Panc1 (cell line): Measurements from ENCODE around the gene NALCN. TPM values are rescaled to one million over a fixed set of nuclear protein-coding genes. Genes with fewer than 3 reads are reported as not detected.

ENCODE experiments used
- ATAC-seq: fragments of 200-7000 bp; cut with Tn5 transposase; 2 replicates; pipeline ENCODE4 v1.9.1; 2020; ENCODE audit warnings: mild to moderate bottlenecking, moderate library complexity
- BruUV-seq: library from RNA; stranded (reverse); fragments of 400-500 nt; replicated peaks from 2 replicates; lab custom pipeline; 2021; lab: Mats Ljungman, UMichigan
- CTCF ChIA-PET: fragments of 300-600 bp; sonication (Branson Sonifier 250); formaldehyde crosslinking; loops from one replicate; lab custom pipeline; 2022; ENCODE audit warnings: antibody characterized with exemption; lab: Charles Lee
- POLR2A ChIA-PET: fragments of 300-600 bp; sonication (Branson Sonifier 250); formaldehyde crosslinking; loops from one replicate; lab custom pipeline; 2022; ENCODE audit warnings: antibody characterized with exemption; lab: Charles Lee
- DNase-seq: peaks from one replicate; pipeline ENCODE4 v3.0.0-alpha.2; 2010; ENCODE audit warnings: low read depth, low spot score
- H3K27ac ChIP-seq: 2 replicates; pipeline ENCODE4 v1.5.1; 2011; ENCODE audit warnings: mild to moderate bottlenecking, low read length, inconsistent platforms
- H3K27me3 ChIP-seq: fragments of 200-500 bp; sonication (Bioruptor generic); 2 replicates; pipeline ENCODE4 v1.6.0; 2014; ENCODE audit warnings: low read length, inconsistent platforms; ENCODE audit not compliant: control insufficient read depth, insufficient read depth
- H3K36me3 ChIP-seq: fragments of 200-500 bp; sonication (Bioruptor generic); 2 replicates; pipeline ENCODE4 v1.5.1; 2014; ENCODE audit warnings: inconsistent platforms, mild to moderate bottlenecking, low read length, moderate library complexity; ENCODE audit not compliant: control insufficient read depth, insufficient read depth
- H3K4me1 ChIP-seq: 2 replicates; pipeline ENCODE4 v1.5.1; 2011; ENCODE audit warnings: inconsistent platforms, mild to moderate bottlenecking, low read length, moderate library complexity; ENCODE audit not compliant: control insufficient read depth, insufficient read depth
- H3K4me3 ChIP-seq, 2 experiments: 2 replicates each; pipeline ENCODE4 v1.5.1; 2011 to 2012; ENCODE audit warnings: low read depth in 2 of 2, low read length in 2 of 2, mild to moderate bottlenecking in 2 of 2, inconsistent platforms in 1 of 2, moderate library complexity in 1 of 2
- H3K9me3 ChIP-seq: fragments of 200-500 bp; sonication (Bioruptor generic); 2 replicates; pipeline ENCODE4 v1.5.1; 2014; ENCODE audit warnings: low read depth, mild to moderate bottlenecking, inconsistent platforms, low read length, moderate library complexity; ENCODE audit not compliant: control insufficient read depth, insufficient read depth
- POLR2AphosphoS5 ChIP-seq: IDR thresholded peaks from 2 replicates; pipeline ENCODE4 v1.6.1; 2012; ENCODE audit warnings: mild to moderate bottlenecking, low read depth, low read length, moderate library complexity
- SIN3A ChIP-seq: IDR thresholded peaks from 2 replicates; pipeline ENCODE4 v1.6.1; 2012; ENCODE audit warnings: low read depth, mild to moderate bottlenecking, low read length, moderate library complexity, borderline replicate concordance; ENCODE audit not compliant: insufficient read depth
- TCF7L2 ChIP-seq: IDR thresholded peaks from 2 replicates; pipeline ENCODE4 v1.6.1; 2011; ENCODE audit warnings: mild to moderate bottlenecking, low read depth, low read length, inconsistent platforms
- in situ Hi-C: cut with HindIII; loops from 2 replicates; pipeline ENCODE4 v1.10.0; 2016; ENCODE audit warnings: low sequenced_read_pairs, low pct_unique_long_range_greater_than_20kb
- intact Hi-C: fragments of 100-400 bp; cut with micrococcal nuclease; formaldehyde crosslinking; loops from one replicate; pipeline ENCODE4 v1.10.0; 2022; ENCODE audit not compliant: unreplicated experiment
- total RNA-seq: library from RNA; stranded (reverse); gene quantifications from one replicate; pipeline ENCODE4 v1.2.1, GENCODE V29; 2021; ENCODE audit not compliant: unreplicated experiment
- TF ChIP-seq, protein P1 (sequence below), 2 experiments: IDR thresholded peaks; 2 replicates each; pipeline ENCODE4 v1.6.1; 2011 to 2012; ENCODE audit warnings: low read depth in 2 of 2, control low read depth in 1 of 2, low read length in 1 of 2, mild to moderate bottlenecking in 1 of 2, moderate library complexity in 1 of 2; ENCODE audit not compliant: insufficient read depth in 1 of 2
- TF ChIP-seq, protein P2 (sequence below): fragments of 450-650 bp; IDR thresholded peaks from 2 replicates; pipeline ENCODE4 v1.5.1; 2017; ENCODE audit warnings: mild to moderate bottlenecking

The NALCN gene
- total RNA-seq, 1 experiment from 2014 or later = 10.9 TPM

DNA sequence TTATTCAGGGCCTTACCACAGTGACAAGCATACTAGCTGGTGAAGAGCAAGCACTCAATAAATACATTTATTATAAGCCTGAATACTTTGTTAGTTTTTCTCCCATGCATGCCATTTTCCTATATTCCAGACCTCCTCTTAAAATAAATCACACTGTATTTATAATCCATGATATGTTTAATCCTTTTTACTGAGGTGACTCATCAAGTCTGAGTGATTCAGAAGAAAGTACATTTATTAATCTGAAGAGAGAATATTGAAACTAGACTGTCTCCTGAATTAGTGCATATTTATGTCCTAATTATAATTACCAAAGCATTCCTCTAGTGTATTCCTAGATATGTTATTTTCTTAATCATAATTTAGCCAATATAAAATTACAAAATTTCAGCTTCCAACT, 323.3 kb downstream of the NALCN start:
- no peak for DNase-seq
- intact Hi-C loops (no loop called here), in situ Hi-C loops (no loop called here)
- ChIA-PET POLR2A (no interaction called here), CTCF (no interaction called here)
- no peak overlapping the region for H3K27ac ChIP-seq
- no TSS peak for BruUV-seq
- TF ChIP-seq, protein P1, sequence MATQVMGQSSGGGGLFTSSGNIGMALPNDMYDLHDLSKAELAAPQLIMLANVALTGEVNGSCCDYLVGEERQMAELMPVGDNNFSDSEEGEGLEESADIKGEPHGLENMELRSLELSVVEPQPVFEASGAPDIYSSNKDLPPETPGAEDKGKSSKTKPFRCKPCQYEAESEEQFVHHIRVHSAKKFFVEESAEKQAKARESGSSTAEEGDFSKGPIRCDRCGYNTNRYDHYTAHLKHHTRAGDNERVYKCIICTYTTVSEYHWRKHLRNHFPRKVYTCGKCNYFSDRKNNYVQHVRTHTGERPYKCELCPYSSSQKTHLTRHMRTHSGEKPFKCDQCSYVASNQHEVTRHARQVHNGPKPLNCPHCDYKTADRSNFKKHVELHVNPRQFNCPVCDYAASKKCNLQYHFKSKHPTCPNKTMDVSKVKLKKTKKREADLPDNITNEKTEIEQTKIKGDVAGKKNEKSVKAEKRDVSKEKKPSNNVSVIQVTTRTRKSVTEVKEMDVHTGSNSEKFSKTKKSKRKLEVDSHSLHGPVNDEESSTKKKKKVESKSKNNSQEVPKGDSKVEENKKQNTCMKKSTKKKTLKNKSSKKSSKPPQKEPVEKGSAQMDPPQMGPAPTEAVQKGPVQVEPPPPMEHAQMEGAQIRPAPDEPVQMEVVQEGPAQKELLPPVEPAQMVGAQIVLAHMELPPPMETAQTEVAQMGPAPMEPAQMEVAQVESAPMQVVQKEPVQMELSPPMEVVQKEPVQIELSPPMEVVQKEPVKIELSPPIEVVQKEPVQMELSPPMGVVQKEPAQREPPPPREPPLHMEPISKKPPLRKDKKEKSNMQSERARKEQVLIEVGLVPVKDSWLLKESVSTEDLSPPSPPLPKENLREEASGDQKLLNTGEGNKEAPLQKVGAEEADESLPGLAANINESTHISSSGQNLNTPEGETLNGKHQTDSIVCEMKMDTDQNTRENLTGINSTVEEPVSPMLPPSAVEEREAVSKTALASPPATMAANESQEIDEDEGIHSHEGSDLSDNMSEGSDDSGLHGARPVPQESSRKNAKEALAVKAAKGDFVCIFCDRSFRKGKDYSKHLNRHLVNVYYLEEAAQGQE (IDR thresholded peaks at IDR 0.05; ENCODE audit: insufficient read depth in 1 of 2, low read depth in 2 of 2, low read length in 1 of 2) = no peak
- TF ChIP-seq SIN3A (no peak), TCF7L2 (no peak), POLR2AphosphoS5 (no peak)
- TF ChIP-seq, protein P2, sequence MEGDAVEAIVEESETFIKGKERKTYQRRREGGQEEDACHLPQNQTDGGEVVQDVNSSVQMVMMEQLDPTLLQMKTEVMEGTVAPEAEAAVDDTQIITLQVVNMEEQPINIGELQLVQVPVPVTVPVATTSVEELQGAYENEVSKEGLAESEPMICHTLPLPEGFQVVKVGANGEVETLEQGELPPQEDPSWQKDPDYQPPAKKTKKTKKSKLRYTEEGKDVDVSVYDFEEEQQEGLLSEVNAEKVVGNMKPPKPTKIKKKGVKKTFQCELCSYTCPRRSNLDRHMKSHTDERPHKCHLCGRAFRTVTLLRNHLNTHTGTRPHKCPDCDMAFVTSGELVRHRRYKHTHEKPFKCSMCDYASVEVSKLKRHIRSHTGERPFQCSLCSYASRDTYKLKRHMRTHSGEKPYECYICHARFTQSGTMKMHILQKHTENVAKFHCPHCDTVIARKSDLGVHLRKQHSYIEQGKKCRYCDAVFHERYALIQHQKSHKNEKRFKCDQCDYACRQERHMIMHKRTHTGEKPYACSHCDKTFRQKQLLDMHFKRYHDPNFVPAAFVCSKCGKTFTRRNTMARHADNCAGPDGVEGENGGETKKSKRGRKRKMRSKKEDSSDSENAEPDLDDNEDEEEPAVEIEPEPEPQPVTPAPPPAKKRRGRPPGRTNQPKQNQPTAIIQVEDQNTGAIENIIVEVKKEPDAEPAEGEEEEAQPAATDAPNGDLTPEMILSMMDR = no peak
- no peaks in the 10 kb centered on the region for H3K9me3 ChIP-seq
- no peak for ATAC-seq
- no peaks in the 10 kb centered on the region for H3K27me3 ChIP-seq
- no peak overlapping the region for H3K4me3 ChIP-seq
- no peaks in the 10 kb centered on the region for H3K4me1 ChIP-seq
- no peaks in the 10 kb centered on the region for H3K36me3 ChIP-seq

DNA sequence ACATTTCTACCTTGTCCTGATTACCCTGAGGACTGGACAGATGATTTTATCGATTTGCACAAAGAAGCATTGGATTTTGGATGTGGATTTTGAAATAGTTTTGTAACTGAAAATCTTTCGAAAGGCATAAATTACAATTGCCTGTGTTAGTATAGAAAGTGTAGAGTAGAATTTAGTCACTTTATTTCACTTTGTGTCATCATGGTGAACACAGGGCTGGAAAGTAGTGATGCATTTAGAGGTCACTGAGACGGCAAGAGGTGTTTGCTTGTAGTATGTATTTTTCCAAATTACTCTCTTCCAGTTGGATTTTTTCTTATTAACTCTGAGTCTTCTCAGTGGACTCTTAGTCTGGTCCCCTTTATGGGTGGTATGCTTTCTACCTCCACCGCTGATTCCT, 326.0 kb downstream of the NALCN start:
- no TSS peak for BruUV-seq
- Histone ChIP-seq H3K4me1 (no peaks in the 10 kb centered on the region), H3K27me3 (no peaks in the 10 kb centered on the region), H3K27ac (no peak overlapping the region), H3K4me3 (no peak overlapping the region), H3K9me3 (no peaks in the 10 kb centered on the region), H3K36me3 (no peaks in the 10 kb centered on the region)
- intact Hi-C loops = no loop called here
- CTCF ChIA-PET = no interaction called here
- POLR2A ChIA-PET = no interaction called here
- ATAC-seq (no peak), DNase-seq (no peak)
- in situ Hi-C loops = no loop called here
- TF ChIP-seq, protein P2 = no peak
- TF ChIP-seq SIN3A = no peak
